ENCODE measurements around the gene SYT7.

SYT7 gene

DNA sequence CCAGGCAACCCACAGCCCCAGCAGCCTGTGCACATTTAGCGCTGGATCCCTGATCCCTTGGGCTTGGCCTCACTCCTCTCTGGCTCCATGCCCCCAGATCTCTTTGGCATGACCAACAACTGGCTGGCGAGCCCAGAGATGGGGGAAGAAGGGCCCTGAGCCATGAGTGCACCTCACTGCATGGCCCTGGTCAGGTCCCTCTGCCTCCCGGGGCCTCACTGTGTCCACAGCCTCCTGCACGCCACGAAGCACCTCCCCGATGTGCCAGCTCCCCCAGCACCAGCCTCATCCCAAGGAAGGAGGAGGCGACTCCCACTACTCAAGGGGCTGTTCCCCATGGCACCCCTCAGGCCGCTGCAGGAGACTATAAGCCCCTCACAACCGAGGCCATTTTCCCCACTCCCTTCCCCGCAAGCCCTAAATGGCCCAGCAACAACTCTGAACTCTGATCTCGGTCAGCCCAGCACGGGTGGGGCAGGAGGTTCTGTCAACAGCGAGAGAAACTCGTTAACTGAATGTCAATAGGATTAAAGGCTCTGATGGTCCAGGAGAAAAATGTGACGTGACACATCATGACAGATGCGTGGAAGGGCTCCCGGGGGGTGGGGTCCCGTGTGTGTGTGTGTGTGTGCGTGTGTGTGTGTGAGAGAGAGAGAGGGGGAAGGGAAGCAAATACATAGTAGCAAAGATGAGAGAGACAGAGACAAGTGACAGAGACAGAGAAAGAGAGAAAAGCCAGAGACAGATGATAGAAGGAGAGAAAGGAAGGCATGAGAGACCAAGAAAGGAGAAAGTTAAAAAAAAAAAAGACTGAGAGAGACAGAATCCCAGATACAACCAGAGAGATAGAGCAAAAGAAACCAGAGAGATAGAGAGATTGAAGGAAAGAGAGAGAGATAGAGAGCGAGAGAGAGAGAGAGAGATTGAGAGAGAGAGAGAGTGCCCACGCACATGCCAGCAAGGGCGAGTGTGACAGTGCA, 28.4 kb upstream of the SYT7 start:
- in situ Hi-C loops (cut with MboI; ENCODE audit: low pct_unique_long_range_greater_than_20kb, low sequenced_read_pairs): no loop called here
- no peak for DNase-seq

DNA sequence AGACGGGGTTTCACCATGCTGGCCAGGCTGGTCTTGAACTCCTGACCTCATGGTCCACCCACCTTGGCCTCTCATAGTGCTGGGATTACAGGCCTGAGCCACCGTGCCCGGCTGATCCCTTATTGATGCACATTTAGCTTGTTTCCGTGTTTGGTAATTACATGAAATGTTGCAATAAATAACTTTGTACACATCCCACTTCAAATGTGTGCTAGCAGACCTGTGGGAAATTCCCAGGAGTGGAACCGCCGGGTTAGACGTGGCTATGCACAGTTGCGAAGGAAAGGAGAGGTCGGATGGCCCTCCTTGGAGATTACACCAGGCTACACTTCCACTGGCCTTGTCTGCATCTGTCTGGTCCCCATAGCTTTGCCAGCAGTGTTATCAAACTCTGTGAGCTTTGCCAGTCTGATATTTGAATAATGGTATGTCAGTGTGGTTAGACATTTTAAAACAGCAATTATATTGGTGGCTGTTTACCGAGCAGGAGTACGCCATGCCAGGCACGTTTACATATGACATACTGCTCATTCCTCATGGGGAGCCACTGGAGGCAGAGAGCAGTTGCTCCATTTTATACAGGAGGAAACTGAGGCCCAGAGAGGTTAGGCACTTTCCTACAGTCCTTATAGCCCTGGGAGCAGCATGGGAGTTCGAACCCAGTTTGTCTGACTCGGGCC, 27.2 kb upstream of the SYT7 start:
- no peak for DNase-seq
- in situ Hi-C loops (cut with MboI; ENCODE audit: low pct_unique_long_range_greater_than_20kb, low sequenced_read_pairs): no loop called here

DNA sequence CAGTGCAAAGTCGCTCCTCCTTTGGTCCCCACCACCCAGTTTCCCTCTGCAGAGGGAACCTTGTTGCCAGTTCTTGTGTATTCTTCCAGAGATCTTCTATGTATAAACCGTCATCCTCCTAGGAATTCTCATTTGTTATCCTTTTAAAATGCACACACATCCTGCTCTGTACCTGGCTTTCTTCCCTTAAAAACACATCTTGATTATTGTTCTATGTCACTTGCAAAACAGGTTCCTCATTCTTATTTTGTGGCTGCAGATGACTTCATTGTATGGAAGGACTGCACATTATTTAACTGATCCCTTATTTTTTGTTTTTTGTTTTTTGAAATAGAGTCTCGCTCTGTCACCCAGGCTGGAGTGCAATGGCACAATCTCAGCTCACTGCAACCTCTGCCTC, 26.6 kb upstream of the SYT7 start:
- in situ Hi-C loops (cut with MboI; ENCODE audit: low pct_unique_long_range_greater_than_20kb, low sequenced_read_pairs): no loop called here
- DNase-seq: no peak

DNA sequence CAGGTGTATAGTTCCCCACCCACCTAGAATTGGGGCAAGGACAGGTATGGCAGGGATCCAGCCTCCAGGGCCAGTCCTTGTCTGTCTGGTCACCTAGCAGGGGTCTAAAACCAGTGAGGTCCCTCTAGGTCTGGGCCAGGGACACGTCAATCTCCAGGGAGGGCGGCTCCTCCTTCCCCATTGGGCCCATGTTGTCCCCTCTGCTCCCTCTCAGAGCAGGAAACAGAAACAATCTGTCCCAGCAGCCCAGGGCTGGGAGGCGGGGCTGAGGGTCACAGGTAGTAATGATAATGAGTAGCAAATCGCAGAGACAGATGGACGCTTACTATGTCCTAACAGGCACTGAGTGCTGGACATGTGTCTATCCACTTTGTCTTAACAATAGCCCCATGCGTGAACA, 22.8 kb upstream of the SYT7 start:
- in situ Hi-C loops (cut with MboI; ENCODE audit: low pct_unique_long_range_greater_than_20kb, low sequenced_read_pairs): no loop called here
- DNase-seq: no peak

DNA sequence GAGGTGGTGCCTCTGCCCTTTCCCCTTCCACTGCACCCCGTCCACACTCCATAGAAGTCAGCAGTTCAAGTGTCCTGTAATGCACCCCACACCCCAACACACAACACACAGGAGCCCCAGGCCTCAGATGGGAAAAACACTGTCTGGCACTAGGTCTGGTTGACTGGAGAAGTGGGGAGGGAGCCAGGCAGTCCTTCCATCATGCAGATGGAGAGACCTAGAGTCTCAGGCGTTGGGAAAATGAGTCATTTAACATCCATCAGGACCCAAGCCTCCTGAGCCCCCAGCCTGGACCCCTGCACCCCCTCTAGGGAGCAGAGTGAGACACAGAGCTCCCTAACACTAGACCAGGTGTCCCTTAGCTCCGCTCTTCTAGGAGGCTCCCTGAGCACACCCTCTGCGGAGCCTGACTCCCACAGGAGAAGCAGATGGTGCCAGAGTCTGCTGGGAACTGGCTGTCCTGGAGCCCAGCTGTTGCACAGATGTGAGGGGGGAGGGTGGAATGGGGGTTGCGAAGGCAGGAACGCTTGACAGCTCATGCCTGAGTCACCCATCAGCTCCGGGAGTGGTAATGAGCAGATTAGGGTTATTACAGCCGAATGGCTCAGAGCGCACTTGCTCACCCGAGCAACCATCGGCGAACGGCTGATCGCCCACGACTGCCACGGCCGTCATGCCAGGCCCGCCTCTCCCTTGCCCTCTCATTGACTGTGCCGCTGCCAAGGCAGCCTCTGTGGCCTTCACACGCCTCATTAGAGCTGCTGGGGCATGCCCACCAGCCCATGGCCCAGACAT, 22.1 kb upstream of the SYT7 start:
- in situ Hi-C loops (cut with MboI; ENCODE audit: low pct_unique_long_range_greater_than_20kb, low sequenced_read_pairs): no loop called here
- DNase-seq: no peak

DNA sequence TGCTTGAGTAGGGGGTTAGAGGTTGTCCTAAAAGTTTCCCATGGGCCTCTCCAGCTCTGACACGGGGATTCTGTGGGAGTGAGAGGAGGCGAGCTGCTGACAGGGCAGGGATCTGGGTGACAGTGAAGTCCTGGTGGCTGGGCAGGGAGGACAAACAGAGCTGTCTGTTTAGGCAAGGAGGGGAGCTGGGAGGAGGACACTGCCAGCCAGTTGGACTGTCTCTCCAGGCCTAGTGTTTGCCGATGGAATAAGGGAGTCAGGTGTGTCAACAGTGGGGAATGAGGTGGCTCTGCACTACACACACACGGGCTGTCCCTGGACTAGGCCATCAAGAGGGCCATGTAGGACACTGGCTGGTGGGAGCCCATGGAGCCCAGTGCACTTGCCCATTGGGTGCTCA, 20.6 kb upstream of the SYT7 start:
- DNase-seq: no peak
- in situ Hi-C loops (cut with MboI; ENCODE audit: low pct_unique_long_range_greater_than_20kb, low sequenced_read_pairs): no loop called here

DNA sequence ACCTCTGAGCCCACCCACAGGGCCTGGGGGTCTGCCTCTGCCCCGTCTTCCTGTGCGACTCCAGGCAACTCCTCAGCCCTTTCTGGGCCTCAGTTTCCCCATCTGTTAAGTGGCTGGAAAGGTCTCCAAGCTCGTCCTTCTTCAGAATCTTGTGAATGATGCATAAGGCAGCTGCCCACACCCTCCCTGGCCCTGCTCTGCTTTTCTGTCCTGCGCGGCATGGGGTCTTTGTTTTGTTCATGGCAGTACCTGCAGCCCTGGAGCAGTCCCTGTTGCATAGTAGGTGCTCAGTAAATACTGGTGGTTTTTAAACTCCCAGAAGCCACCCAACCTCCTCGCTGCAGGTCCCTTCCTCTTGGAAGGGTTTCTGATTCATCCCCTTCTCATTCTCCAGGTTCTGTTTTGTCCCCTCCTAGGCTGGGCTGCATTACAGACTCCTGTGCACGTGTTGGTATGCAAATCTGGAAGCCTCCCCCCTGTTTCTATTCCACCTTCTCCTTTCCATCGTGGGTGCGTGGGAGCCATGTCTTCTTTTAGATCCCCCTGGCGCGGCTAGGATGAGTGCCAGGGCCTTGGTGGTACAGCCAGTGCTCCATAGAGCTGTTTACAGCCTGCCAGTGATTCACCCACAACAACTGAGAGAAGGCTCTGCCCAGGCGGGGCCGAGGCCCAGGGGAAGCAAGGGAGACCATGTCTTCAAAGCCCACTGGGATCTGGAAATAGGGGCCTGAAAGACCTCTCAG, 19.3 kb upstream of the SYT7 start:
- in situ Hi-C loops (cut with MboI; ENCODE audit: low pct_unique_long_range_greater_than_20kb, low sequenced_read_pairs): no loop called here
- no peak for DNase-seq

DNA sequence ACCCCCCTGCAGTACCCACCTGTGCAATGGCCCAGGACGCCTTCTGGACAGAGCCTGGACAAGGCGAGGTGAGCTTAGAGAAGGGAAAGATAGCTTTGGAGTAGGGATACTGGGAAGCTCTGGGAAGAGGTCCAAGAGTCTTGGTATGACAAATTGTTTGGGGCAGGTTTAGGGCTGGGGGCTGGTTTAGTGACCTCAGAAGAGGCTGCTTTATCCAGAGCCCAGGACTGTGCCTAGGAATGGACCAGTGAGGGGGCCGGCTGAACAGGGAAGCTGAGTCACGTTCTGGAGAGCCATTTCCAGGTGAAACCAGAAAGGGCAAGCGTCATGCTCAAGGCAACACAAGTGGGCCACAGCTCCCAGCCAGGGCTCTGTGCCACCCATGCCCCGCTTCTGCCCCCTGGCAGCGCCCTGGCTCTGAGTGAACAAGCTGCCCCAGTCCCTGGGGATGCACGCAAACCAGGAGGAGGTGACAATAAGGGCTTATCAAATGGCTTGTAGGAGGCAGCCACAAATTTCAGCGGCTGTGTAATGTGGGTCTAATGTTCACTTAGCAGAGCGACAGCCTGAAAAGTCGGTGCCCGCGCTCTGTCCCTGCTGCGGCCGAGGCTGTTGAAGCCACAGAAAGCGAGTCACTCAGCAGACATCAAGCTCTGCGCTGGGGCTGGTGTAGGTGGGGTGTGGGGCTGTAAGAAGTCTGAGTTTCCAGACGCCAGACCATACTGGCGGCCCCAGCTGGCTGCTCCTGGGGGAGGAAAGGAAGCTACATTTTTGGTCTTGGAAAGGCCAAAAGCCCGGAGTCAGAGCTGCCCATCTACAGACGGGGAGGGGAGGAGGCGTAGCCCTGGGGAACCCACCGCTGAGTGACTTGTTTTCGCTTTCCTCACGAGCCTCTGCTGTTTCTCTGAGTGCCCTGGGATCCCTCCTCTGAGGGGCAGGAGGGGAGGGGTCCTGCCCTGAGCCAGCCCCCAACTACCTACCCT, 18.3 kb upstream of the SYT7 start:
- no peak for DNase-seq
- in situ Hi-C loops (cut with MboI; ENCODE audit: low pct_unique_long_range_greater_than_20kb, low sequenced_read_pairs): no loop called here

DNA sequence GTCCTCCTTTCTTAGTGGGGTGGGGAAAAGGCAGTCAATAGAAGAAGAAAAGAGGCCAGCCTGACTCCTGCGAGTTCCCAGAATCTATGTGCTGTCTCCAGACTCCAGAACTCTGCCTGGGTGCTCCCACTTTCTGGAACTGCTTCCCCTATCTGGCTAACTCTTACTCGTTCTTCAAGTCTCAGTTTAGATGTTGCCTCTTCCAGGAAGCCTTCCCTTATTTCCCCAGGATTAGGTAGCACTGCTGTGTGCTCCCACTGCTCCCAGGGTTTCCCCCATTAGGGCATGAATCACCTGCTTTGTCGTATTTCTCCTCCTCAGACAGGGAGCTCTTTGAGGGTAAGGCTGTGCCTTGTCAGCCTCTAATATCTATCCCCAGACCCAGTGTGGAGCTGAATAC, 17.5 kb upstream of the SYT7 start:
- in situ Hi-C loops (cut with MboI; ENCODE audit: low pct_unique_long_range_greater_than_20kb, low sequenced_read_pairs): no loop called here
- no peak for DNase-seq

DNA sequence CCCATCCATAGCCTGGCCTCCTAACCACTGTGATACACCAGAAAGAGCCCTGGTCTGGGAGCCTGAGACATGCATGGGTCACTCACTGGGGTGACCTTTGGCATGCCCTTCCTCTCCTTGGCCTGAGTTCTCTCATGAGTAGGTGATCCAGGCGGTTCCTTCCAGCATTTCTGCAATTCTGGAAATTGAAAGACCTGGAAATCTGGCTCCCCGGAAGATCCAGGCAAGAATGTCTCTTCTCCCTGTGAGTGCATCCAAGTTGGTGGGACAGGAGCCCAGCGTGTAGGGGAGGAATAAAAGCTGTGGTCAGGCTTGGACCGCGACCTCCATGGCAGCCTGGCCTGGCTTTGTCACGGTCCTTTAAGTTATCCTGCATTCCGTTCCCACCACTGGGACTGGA, 16.1 kb upstream of the SYT7 start:
- DNase-seq: no peak
- in situ Hi-C loops (cut with MboI; ENCODE audit: low pct_unique_long_range_greater_than_20kb, low sequenced_read_pairs): no loop called here

DNA sequence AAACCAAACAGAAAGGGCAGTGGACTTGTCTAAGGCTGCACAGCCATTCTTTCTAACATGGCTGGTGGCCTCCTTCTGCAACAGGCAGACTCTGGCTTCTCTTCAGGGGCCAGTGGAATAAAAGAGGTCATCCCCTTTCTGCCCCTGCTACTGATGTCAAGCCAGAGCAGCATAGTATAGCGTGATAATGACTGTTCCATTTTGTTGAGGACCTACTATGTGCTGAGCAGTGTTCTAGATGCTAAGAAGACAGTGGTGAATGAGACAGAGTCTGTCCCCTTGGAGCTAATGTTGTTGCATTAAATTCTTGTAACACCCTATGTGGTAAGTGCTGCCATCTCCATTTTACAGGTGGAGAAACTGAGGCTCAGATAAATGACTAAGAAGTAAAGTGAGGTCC, 15.7 kb upstream of the SYT7 start:
- no peak for DNase-seq
- in situ Hi-C loops (cut with MboI; ENCODE audit: low pct_unique_long_range_greater_than_20kb, low sequenced_read_pairs): no loop called here

DNA sequence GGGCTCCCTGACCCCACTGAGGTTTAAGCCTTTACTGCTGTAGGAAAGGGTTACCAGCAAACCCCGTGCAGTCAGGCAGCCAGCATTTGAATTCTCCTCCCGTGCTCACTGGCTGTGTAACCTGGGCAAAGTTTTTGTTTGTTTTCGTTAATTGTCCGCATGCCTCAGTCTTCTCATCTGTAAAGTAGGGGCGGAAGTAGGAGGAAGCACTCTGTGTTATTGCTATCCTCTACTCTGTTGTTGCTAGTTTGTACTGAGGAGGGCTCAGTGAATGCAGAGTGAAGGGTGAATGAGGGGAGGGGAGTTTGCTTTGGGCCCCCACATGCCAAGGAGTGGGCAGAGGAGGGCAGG, 14.0 kb upstream of the SYT7 start:
- no peak for DNase-seq
- in situ Hi-C loops (cut with MboI; ENCODE audit: low pct_unique_long_range_greater_than_20kb, low sequenced_read_pairs): no loop called here

DNA sequence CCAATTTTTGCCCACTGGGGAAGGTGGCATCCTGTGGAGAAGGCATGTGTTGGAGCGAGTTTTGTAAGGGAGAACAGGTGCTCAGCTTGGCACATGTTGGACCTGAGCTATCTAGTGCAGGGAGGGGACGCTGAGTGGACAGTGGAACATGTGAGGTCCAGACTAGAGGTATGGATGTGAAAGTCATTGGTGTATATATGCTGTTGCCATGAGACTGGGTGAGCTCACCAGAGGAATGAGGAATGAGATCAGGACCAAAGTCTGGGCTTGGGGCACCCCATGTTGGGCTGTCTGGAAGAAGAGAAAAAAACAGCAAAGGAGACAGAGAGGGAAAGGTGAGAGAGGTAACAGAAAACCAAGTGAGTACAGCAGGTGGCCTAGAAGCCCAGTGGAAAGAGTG, 12.3 kb upstream of the SYT7 start:
- no peak for DNase-seq
- in situ Hi-C loops (cut with MboI; ENCODE audit: low pct_unique_long_range_greater_than_20kb, low sequenced_read_pairs): no loop called here

DNA sequence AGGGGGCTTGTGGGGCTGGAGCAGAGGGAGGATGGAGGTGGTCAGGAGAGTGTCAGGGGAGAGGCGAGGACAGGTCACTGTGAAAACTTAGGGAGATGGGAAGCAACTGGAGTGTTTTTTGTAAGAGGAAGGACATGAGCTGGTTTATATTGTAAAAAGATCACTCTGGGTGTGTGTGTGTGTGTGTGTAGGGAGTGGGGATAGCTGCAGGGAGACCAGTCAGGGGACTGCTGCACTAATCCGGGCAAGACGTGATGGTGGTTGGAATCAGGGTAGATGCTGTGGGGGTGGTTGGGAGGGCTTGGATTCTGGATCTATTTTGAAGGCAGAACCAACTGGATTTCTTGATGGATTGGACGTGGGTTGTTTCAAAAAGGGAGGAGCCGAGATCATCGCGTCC, 11.3 kb upstream of the SYT7 start:
- in situ Hi-C loops (cut with MboI; ENCODE audit: low pct_unique_long_range_greater_than_20kb, low sequenced_read_pairs): no loop called here
- no peak for DNase-seq

DNA sequence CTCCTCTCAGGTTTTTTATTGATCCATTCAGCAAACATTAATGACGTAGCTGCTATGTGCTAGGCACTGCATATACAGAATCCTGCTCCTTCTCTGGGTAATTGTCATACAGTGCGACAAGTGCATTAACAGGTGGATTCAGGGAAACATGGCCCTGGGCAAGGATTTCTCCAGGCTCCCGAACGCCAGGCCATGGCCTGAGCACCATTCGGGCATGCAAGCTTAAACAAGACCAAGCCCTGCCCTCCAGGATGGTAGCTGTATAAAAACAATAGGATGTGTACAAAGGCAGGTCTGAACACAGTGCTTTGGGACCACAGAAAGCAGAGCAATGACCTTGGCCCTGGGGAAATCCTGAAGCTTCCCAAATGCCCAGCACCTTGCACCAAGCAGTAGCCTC, 9.1 kb upstream of the SYT7 start:
- in situ Hi-C loops (cut with MboI; ENCODE audit: low pct_unique_long_range_greater_than_20kb, low sequenced_read_pairs): no loop called here

DNA sequence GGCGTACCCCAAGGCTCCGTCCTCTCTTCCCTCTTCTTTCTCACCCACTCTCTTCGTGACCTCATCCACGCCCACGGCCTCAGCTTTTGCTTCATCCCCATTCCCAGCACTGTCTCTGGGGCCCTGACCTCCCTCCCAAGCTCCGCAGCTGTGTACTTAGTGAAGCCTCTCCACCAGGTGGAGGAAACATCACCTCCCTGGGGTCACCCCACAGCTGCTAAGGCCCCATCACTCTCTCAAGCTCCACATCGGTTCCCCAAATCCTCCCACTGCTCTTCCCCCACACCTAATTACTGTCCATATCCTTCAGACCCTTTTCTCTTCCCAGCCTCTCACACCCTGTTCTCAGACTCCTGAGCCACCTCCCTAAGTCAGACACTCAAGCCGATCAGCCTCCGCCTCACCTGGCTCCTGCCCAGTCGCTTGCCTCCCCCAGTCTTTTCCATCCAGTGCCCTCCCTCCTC, 7.9 kb upstream of the SYT7 start:
- in situ Hi-C loops (cut with MboI; ENCODE audit: low pct_unique_long_range_greater_than_20kb, low sequenced_read_pairs): no loop called here
- DNase-seq: no peak

More for the DNA sequence above, 9.1 kb upstream of the SYT7 start:
- no peak for DNase-seq

DNA sequence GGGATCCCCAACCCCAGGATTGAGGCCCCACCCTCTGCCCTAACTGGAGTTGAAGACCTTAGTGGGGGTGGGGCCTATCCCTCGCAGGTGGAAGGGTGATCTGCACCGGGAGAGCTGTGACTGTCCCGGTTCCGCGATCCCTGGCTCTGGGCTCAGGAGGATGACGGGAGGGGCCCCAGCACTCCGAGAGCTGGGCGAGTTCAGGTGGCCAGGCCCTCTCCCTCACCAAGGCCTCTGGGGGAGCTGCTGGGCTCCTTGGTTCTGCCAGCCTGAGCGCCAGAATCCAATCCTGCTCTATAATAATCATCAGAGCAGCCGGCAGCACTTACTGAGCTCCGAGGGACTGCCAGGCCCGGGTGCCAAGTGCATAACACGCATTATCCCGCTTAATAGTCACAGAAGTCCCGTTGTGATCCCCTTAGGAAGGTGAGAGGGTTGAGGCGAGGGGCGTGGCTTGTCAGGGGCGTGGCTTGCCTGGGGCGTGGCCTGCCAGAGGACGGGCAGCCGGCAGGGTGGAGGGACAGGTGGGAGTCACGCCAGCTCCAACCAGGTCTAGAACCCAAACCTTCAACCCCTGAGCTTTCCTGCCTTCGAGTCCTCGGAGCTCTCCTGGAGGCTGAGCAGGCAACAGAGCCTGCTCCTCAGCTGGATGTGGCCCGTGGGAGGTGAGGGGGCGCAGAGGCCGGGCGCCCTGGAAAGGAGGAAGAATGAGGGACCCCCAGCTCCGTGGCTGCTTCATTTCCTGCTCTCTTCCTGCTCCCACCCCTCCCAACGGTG, 7.3 kb upstream of the SYT7 start:
- no peak for DNase-seq
- in situ Hi-C loops (cut with MboI; ENCODE audit: low pct_unique_long_range_greater_than_20kb, low sequenced_read_pairs): no loop called here
